HepG2 (cell line): Measurements from ENCODE around the gene SCRT2. TPM values are rescaled to one million over a fixed set of nuclear protein-coding genes. Genes with fewer than 3 reads are reported as not detected.
A peak's percentile ranks its signal among the peaks of the same experiment; 100 is the strongest.

Experiments used
- AFF4 ChIP-seq: sonication (generic); formaldehyde crosslinking; IDR thresholded peaks from 2 replicates; pipeline ENCODE4 v1.4.0; 2020; ENCODE audit warnings: missing genetic modification reagents
- BCL3 ChIP-seq: sonication (generic); formaldehyde crosslinking; IDR thresholded peaks from 2 replicates; pipeline ENCODE4 v1.5.1; 2020; ENCODE audit warnings: mild to moderate bottlenecking, missing genetic modification reagents, moderate library complexity
- BHLHE40 ChIP-seq: IDR thresholded peaks from 2 replicates; pipeline ENCODE4 v1.6.1; 2011; ENCODE audit warnings: low read length, improper control_type of control experiment
- HMGA1 ChIP-seq: sonication (generic); formaldehyde crosslinking; conservative IDR thresholded peaks from 2 replicates; pipeline ENCODE4 v1.4.0; 2020; ENCODE audit warnings: missing genetic modification reagents
- KDM4B ChIP-seq: sonication (generic); formaldehyde crosslinking; IDR thresholded peaks from 2 replicates; pipeline ENCODE4 v1.4.0; 2020; ENCODE audit warnings: missing genetic modification reagents
- MYNN ChIP-seq: sonication (generic); formaldehyde crosslinking; IDR thresholded peaks from 2 replicates; pipeline ENCODE4 v1.4.0; 2020; ENCODE audit warnings: mild to moderate bottlenecking, low read depth, missing genetic modification reagents
- NAIF1 ChIP-seq: sonication (generic); formaldehyde crosslinking; IDR thresholded peaks from 2 replicates; pipeline ENCODE4 v1.5.0; 2020; ENCODE audit warnings: mild to moderate bottlenecking, missing genetic modification reagents, borderline replicate concordance
- NCOA2 ChIP-seq: sonication (generic); formaldehyde crosslinking; IDR thresholded peaks from 2 replicates; pipeline ENCODE4 v1.8.0; 2022; ENCODE audit warnings: inconsistent platforms
- NFATC3 ChIP-seq: sonication (generic); formaldehyde crosslinking; IDR thresholded peaks from 2 replicates; pipeline ENCODE4 v1.5.1; 2020; ENCODE audit warnings: mild to moderate bottlenecking, missing genetic modification reagents
- NR2F6 ChIP-seq, 2 experiments: IDR thresholded peaks; 2 replicates each; pipeline ENCODE4 v1.6.1; 2016; ENCODE audit warnings: antibody characterized with exemption in 1 of 2, mild to moderate bottlenecking in 1 of 2
- ONECUT2 ChIP-seq: sonication (generic); formaldehyde crosslinking; IDR thresholded peaks from 2 replicates; pipeline ENCODE4 v1.4.0; 2020; ENCODE audit warnings: missing genetic modification reagents
- RBAK ChIP-seq: sonication (generic); formaldehyde crosslinking; IDR thresholded peaks from 2 replicates; pipeline ENCODE4 v1.5.1; 2020; ENCODE audit warnings: mild to moderate bottlenecking, missing genetic modification reagents
- RBM39 ChIP-seq: fragments of 200-400 bp; formaldehyde crosslinking; IDR thresholded peaks from one replicate; pipeline ENCODE4 v1.6.1; 2018; ENCODE audit warnings: antibody characterized with exemption, mild to moderate bottlenecking, low read depth, low read length; ENCODE audit not compliant: poor library complexity, severe bottlenecking
- SIX4 ChIP-seq: sonication (generic); formaldehyde crosslinking; IDR thresholded peaks from 2 replicates; pipeline ENCODE4 v1.4.0; 2020; ENCODE audit warnings: missing genetic modification reagents
- SOX5 ChIP-seq: IDR thresholded peaks from 2 replicates; pipeline ENCODE4 v1.6.1; 2016; ENCODE audit warnings: borderline replicate concordance
- TBL1XR1 ChIP-seq: fragments of 150-350 bp; IDR thresholded peaks from 2 replicates; pipeline ENCODE4 v1.6.1; 2014; ENCODE audit warnings: borderline replicate concordance, low read length; ENCODE audit not compliant: partially characterized antibody
- ZNF230 ChIP-seq: sonication (generic); formaldehyde crosslinking; IDR thresholded peaks from 2 replicates; pipeline ENCODE4 v1.4.0; 2020; ENCODE audit warnings: mild to moderate bottlenecking, missing genetic modification reagents
- ZNF337 ChIP-seq: sonication (generic); formaldehyde crosslinking; IDR thresholded peaks from 2 replicates; pipeline ENCODE4 v1.5.1; 2020; ENCODE audit warnings: missing genetic modification reagents, low read depth, mild to moderate bottlenecking, borderline replicate concordance
- ZNF34 ChIP-seq: sonication (generic); formaldehyde crosslinking; IDR thresholded peaks from 2 replicates; pipeline ENCODE4 v1.4.0; 2020; ENCODE audit warnings: mild to moderate bottlenecking, missing genetic modification reagents, borderline replicate concordance
- ZNF598 ChIP-seq: sonication (generic); formaldehyde crosslinking; IDR thresholded peaks from 2 replicates; pipeline ENCODE4 v1.5.1; 2020; ENCODE audit warnings: mild to moderate bottlenecking, missing genetic modification reagents, borderline replicate concordance
- ZSCAN25 ChIP-seq: sonication (generic); formaldehyde crosslinking; IDR thresholded peaks from 2 replicates; pipeline ENCODE4 v1.8.0; 2022; ENCODE audit warnings: mild to moderate bottlenecking, missing genetic modification reagents
- polyA plus RNA-seq, 8 experiments: library from polyadenylated mRNA; depleted of rRNA in 3 of 8; stranded (reverse) in 7 of 8; unstranded in 1 of 8; fragments of >200 nt; fragmentation: Illumina TruSeq in 4 of 8; extraction: Trizol in 4 of 8; gene quantifications; 2 replicates each; pipeline versions ENCODE4 v1.2.1 to v1.2.3, GENCODE V29; 2011 to 2016; ENCODE audit warnings: low read depth in 4 of 8, missing spikeins in 1 of 8, mixed read lengths in 1 of 8; ENCODE audit not compliant: insufficient read depth in 1 of 8
- total RNA-seq, 5 experiments: library from RNA; depleted of rRNA; stranded (reverse); fragments of >200 nt; fragmentation: Illumina TruSeq; extraction: Trizol; gene quantifications; 2 replicates each; pipeline ENCODE4 v1.2.3, GENCODE V29; 2016; ENCODE audit warnings: low read depth in 1 of 5
- TF ChIP-seq, protein P1 (sequence below): IDR thresholded peaks from 2 replicates; pipeline ENCODE4 v1.6.1; 2016; ENCODE audit warnings: missing compliant biosample characterization, missing genetic modification reagents, borderline replicate concordance
- TF ChIP-seq, protein P2 (sequence below): sonication (generic); formaldehyde crosslinking; conservative IDR thresholded peaks from 2 replicates; pipeline ENCODE4 v1.8.0; 2022; ENCODE audit warnings: missing genetic modification reagents

The SCRT2 gene
- total and polyA plus RNA-seq, 2 of the 13 experiments (the other 11 are each of a cell fraction or from before 2014, with no cell fraction given) = not detected

DNA sequence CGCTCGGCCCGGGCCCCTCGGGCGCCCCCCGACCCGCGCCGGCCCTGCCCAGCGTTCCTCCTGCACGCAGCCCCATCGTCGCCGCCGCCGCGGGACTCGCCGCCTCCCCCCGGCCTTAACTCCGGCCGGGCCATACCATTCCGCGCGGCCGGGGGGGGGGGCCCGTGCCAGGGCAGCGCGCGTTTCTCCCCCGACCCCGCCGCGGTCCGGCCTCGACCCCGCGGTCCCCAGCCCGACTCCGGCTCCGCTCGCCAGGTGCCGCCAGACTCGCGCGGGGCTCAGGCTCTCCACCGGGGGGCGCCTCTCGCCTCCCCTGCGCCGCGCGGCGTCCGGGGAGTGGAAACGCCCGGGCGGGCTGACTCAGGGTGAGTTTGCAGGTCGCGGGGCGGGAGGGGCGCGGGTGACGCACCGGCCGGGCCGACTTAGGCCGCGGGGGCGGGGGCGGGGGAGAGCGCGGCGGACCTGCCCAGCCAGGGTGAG, 22.5 kb downstream of the SCRT2 start, which contains the start of gene SRXN1 (continued):
- TF ChIP-seq ZNF598 (no peak), NR2F6 (IDR thresholded peaks at IDR 0.05) (no peak), NR2F6 (CRISPR knock-in tag; IDR thresholded peaks at IDR 0.05) (0 out of 2 replicates have a peak, but pooled peaks have one; percentile 63), HMGA1 (no peak), ZNF337 (CRISPR knock-in tag) (peak; percentile 76; the same call in 1 of the 2 replicates), ZNF230 (CRISPR knock-in tag) (no peak), ZSCAN25 (CRISPR knock-in tag) (peak; percentile 79), BHLHE40 (peak; percentile 92), ONECUT2 (CRISPR knock-in tag) (no peak), BCL3 (CRISPR knock-in tag) (peak; percentile 94; the same call in 1 of the 2 replicates), SIX4 (CRISPR knock-in tag) (peak; percentile 55; the same call in 1 of the 2 replicates), NAIF1 (CRISPR knock-in tag) (no peak), ZNF34 (CRISPR knock-in tag) (0 out of 2 replicates have a peak, but pooled peaks have one; percentile 77), RBM39 (no peak), KDM4B (CRISPR knock-in tag) (no peak), SOX5 (CRISPR knock-in tag) (no peak), NCOA2 (no peak), AFF4 (no peak), RBAK (CRISPR knock-in tag) (no peak), MYNN (CRISPR knock-in tag) (no peak), NFATC3 (CRISPR knock-in tag) (no peak), TBL1XR1 (peak; percentile 32)
- TF ChIP-seq, protein P1, sequence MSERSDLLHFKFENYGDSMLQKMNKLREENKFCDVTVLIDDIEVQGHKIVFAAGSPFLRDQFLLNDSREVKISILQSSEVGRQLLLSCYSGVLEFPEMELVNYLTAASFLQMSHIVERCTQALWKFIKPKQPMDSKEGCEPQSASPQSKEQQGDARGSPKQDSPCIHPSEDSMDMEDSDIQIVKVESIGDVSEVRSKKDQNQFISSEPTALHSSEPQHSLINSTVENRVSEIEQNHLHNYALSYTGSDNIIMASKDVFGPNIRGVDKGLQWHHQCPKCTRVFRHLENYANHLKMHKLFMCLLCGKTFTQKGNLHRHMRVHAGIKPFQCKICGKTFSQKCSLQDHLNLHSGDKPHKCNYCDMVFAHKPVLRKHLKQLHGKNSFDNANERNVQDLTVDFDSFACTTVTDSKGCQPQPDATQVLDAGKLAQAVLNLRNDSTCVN = no peak
- TF ChIP-seq, protein P2, sequence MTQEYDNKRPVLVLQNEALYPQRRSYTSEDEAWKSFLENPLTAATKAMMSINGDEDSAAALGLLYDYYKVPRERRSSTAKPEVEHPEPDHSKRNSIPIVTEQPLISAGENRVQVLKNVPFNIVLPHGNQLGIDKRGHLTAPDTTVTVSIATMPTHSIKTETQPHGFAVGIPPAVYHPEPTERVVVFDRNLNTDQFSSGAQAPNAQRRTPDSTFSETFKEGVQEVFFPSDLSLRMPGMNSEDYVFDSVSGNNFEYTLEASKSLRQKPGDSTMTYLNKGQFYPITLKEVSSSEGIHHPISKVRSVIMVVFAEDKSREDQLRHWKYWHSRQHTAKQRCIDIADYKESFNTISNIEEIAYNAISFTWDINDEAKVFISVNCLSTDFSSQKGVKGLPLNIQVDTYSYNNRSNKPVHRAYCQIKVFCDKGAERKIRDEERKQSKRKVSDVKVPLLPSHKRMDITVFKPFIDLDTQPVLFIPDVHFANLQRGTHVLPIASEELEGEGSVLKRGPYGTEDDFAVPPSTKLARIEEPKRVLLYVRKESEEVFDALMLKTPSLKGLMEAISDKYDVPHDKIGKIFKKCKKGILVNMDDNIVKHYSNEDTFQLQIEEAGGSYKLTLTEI (CRISPR knock-in tag) = no peak; the same call in 1 of the 2 replicates
